Caki2 (cell line): Measurements from ENCODE around the gene MRPL2. TPM values are rescaled to one million over a fixed set of nuclear protein-coding genes. Genes with fewer than 3 reads are reported as not detected.

Experiments used
- DNase-seq: peaks from one replicate; pipeline ENCODE4 v3.0.0-alpha.2; 2015; ENCODE audit warnings: low read depth
- in situ Hi-C: cut with HindIII; loops from 2 replicates; pipeline ENCODE4 v1.10.0; 2016; ENCODE audit warnings: low sequenced_read_pairs, low pct_unique_long_range_greater_than_20kb, mixed read lengths
- total RNA-seq: library from RNA; depleted of rRNA; stranded (reverse); fragments of >200 nt; shearing (Covaris generic); gene quantifications from 2 replicates; pipeline ENCODE4 v1.2.3, GENCODE V29; 2014; ENCODE audit warnings: low replicate concordance; rRNA removed

MRPL2 gene
- 47.5 and 50.5 TPM in 2 replicates for total RNA-seq

- DNase-seq: peak; percentile 99
- in situ Hi-C loops: no loop called here
These were observed at the start of gene MRPL2, which contains the start of gene KLC4 for GRCh38 chr6:43059168-43060033. Gene MRPL2 (minus strand): TSS chr6:43059434. CDS start chr6:43059381, 53 bp downstream. Gene KLC4 (plus strand): TSS chr6:43059631. CDS start chr6:43061336, 1,705 bp downstream.

- no peak for DNase-seq
- in situ Hi-C loops: no loop called here
These were observed 48.3 kb upstream of the MRPL2 start for GRCh38 chr6:43107344-43108062.

- no peak for DNase-seq
- in situ Hi-C loops: no loop called here
These were observed 46.4 kb upstream of the MRPL2 start for GRCh38 chr6:43105538-43106222.

GRCh38 chr6:43103253-43103876, 44.1 kb upstream of the MRPL2 start:
- DNase-seq: no peak
- in situ Hi-C loops: no loop called here

GRCh38 chr6:43101497-43101896, 42.3 kb upstream of the MRPL2 start:
- no peak for DNase-seq
- in situ Hi-C loops: no loop called here

GRCh38 chr6:43097502-43097901, 38.3 kb upstream of the MRPL2 start:
- in situ Hi-C loops: no loop called here
- no peak for DNase-seq

- no peak for DNase-seq
- in situ Hi-C loops: no loop called here
These were observed 37.9 kb upstream of the MRPL2 start for GRCh38 chr6:43097098-43097489.

GRCh38 chr6:43096451-43097097, 37.3 kb upstream of the MRPL2 start:
- DNase-seq: peak; percentile 75

GRCh38 chr6:43095939-43096338, 36.7 kb upstream of the MRPL2 start:
- in situ Hi-C loops: no loop called here
- no peak for DNase-seq

More at GRCh38 chr6:43096451-43097097, 37.3 kb upstream of the MRPL2 start:
- in situ Hi-C loops: no loop called here

- in situ Hi-C loops: no loop called here
- DNase-seq: no peak
These were observed 34.4 kb upstream of the MRPL2 start for GRCh38 chr6:43093436-43094289.

- DNase-seq: no peak
- in situ Hi-C loops: no loop called here
These were observed 33.4 kb upstream of the MRPL2 start for GRCh38 chr6:43092635-43093034.

GRCh38 chr6:43091436-43091991, 32.3 kb upstream of the MRPL2 start:
- in situ Hi-C loops: no loop called here

GRCh38 chr6:43091020-43091419, 31.8 kb upstream of the MRPL2 start:
- in situ Hi-C loops: no loop called here
- DNase-seq: no peak

More at GRCh38 chr6:43091436-43091991, 32.3 kb upstream of the MRPL2 start:
- DNase-seq: no peak

GRCh38 chr6:43090559-43090956, 31.3 kb upstream of the MRPL2 start:
- in situ Hi-C loops: no loop called here
- no peak for DNase-seq

GRCh38 chr6:43089874-43090558, 30.8 kb upstream of the MRPL2 start:
- DNase-seq: no peak
- in situ Hi-C loops: no loop called here

- DNase-seq: no peak
- in situ Hi-C loops: no loop called here
These were observed 30.2 kb upstream of the MRPL2 start for GRCh38 chr6:43089467-43089866.
